Cardiac muscle cell (in vitro differentiated cells and primary cell): ENCODE results near the gene MSANTD2. TPM values are rescaled to one million over a fixed set of nuclear protein-coding genes. Genes with fewer than 3 reads are reported as not detected.

Experiments used
- DNase-seq, 2 donors: peaks; one replicate each; pipeline versions ENCODE4 v3.0.0 to v3.0.0-alpha.2; 2010 to 2017; ENCODE audit warnings: low read depth in 1 of 2, low spot score in 1 of 2
- H3K27ac ChIP-seq: fragments of 200-600 bp; sonication (generic); 2 replicates; pipeline ENCODE4 v1.5.1; 2016
- H3K27me3 ChIP-seq: fragments of 200-600 bp; sonication (generic); 2 replicates; pipeline ENCODE4 v1.6.0; 2016; ENCODE audit warnings: control low read depth
- H3K36me3 ChIP-seq: fragments of 200-600 bp; sonication (generic); 2 replicates; pipeline ENCODE4 v1.5.1; 2016; ENCODE audit warnings: control low read depth
- H3K4me1 ChIP-seq: fragments of 200-600 bp; sonication (generic); 2 replicates; pipeline ENCODE4 v1.8.1; 2017; ENCODE audit warnings: low read depth, mild to moderate bottlenecking, mixed run types
- H3K4me3 ChIP-seq: fragments of 200-600 bp; sonication (generic); 2 replicates; pipeline ENCODE4 v1.5.1; 2016; ENCODE audit warnings: mild to moderate bottlenecking
- H3K9me3 ChIP-seq: fragments of 200-600 bp; sonication (generic); 2 replicates; pipeline ENCODE4 v1.5.1; 2017; ENCODE audit warnings: low read depth, mild to moderate bottlenecking, control low read depth
- polyA plus RNA-seq: library from polyadenylated mRNA; unstranded; fragments of >200 nt; fragmentation: Nextera tagmentation; extraction: Ambion mirVana; gene quantifications from 2 replicates; pipeline ENCODE4 v1.2.1, GENCODE V29; 2016
- total RNA-seq: library from RNA; depleted of rRNA; stranded (reverse); fragments of >200 nt; gene quantifications from 2 replicates; pipeline ENCODE4 v1.2.3, GENCODE V29; 2016
- TF ChIP-seq, protein P1 (sequence below): IDR thresholded peaks from 2 replicates; pipeline ENCODE4 v1.5.1; 2012; ENCODE audit warnings: low read depth, mild to moderate bottlenecking, low read length

Gene MSANTD2
- total and polyA plus RNA-seq, 2 experiments from 2014 or later = 7.8 to 18.0 TPM

- H3K27me3 ChIP-seq = no peaks in the 10 kb centered on the region
- peak overlapping the region; percentile 88 for H3K4me3 ChIP-seq
- peak; percentile 19 to 47 for DNase-seq
Measured at GRCh38 chr11:124799348-124800225, 619 bp downstream of the MSANTD2 start.

GRCh38 chr11:124798991-124799347, 1.2 kb downstream of the MSANTD2 start:
- TF ChIP-seq, protein P1, sequence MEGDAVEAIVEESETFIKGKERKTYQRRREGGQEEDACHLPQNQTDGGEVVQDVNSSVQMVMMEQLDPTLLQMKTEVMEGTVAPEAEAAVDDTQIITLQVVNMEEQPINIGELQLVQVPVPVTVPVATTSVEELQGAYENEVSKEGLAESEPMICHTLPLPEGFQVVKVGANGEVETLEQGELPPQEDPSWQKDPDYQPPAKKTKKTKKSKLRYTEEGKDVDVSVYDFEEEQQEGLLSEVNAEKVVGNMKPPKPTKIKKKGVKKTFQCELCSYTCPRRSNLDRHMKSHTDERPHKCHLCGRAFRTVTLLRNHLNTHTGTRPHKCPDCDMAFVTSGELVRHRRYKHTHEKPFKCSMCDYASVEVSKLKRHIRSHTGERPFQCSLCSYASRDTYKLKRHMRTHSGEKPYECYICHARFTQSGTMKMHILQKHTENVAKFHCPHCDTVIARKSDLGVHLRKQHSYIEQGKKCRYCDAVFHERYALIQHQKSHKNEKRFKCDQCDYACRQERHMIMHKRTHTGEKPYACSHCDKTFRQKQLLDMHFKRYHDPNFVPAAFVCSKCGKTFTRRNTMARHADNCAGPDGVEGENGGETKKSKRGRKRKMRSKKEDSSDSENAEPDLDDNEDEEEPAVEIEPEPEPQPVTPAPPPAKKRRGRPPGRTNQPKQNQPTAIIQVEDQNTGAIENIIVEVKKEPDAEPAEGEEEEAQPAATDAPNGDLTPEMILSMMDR = no peak
- Histone ChIP-seq H3K9me3 (no peaks in the 10 kb centered on the region), H3K36me3 (no peaks in the 10 kb centered on the region), H3K27me3 (no peaks in the 10 kb centered on the region), H3K4me3 (peak overlapping the region; percentile 88), H3K27ac (peak overlapping the region; percentile 93), H3K4me1 (peaks cover 18% of the 10 kb centered on the region)
- peak; percentile 32 to 77 for DNase-seq

More at GRCh38 chr11:124799348-124800225, 619 bp downstream of the MSANTD2 start:
- H3K9me3 ChIP-seq = no peaks in the 10 kb centered on the region
- peaks cover 18% of the 10 kb centered on the region for H3K4me1 ChIP-seq
- TF ChIP-seq, protein P1 = no peak
- H3K36me3 ChIP-seq = no peaks in the 10 kb centered on the region
- H3K27ac ChIP-seq = peak overlapping the region; percentile 93

DNA sequence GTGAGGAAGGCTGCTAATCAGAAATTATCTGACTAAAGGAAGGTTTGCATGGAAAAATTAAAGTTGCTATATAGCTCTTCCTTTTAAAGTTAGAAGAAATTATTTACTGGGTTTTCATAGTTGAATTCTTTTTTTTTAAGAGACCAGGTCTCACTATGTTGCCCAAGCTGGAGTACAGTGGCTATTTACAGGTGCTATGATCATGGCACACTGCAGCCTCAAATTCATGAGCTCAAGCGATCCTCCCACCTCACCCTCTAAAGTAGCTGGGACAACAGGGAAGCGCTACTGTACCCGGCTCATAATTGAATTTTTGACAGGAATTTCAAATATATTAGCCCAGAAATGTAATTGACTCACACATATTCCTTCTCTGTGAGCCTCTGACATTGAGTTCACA, 3.9 kb downstream of the MSANTD2 start:
- Histone ChIP-seq H3K4me3 (no peak overlapping the region), H3K4me1 (peaks cover 25% of the 10 kb centered on the region), H3K27ac (no peak overlapping the region), H3K27me3 (no peaks in the 10 kb centered on the region), H3K36me3 (no peaks in the 10 kb centered on the region), H3K9me3 (no peaks in the 10 kb centered on the region)
- TF ChIP-seq, protein P1 = no peak
- DNase-seq = no peak

GRCh38 chr11:124793466-124794278, 6.5 kb downstream of the MSANTD2 start:
- no peaks in the 10 kb centered on the region for H3K36me3 ChIP-seq
- H3K4me3 ChIP-seq = no peak overlapping the region
- DNase-seq = peak; percentile 66 to 74
- no peaks in the 10 kb centered on the region for H3K27me3 ChIP-seq
- peaks cover 23% of the 10 kb centered on the region for H3K4me1 ChIP-seq
- TF ChIP-seq, protein P1 = peak; percentile 78
- no peaks in the 10 kb centered on the region for H3K9me3 ChIP-seq
- no peak overlapping the region for H3K27ac ChIP-seq

GRCh38 chr11:124791626-124792341, 8.4 kb downstream of the MSANTD2 start:
- Histone ChIP-seq H3K36me3 (no peaks in the 10 kb centered on the region), H3K4me1 (peaks cover 7% of the 10 kb centered on the region), H3K27me3 (no peaks in the 10 kb centered on the region), H3K4me3 (no peak overlapping the region), H3K27ac (no peak overlapping the region), H3K9me3 (no peaks in the 10 kb centered on the region)
- TF ChIP-seq, protein P1 = no peak
- peak in 1 of 2 donors; percentile 21 for DNase-seq
